Smooth muscle cell (in vitro differentiated cells): Measurements from ENCODE around the gene DCAF5. TPM values are rescaled to one million over a fixed set of nuclear protein-coding genes. Genes with fewer than 3 reads are reported as not detected.

ENCODE experiments used
- DNase-seq: peaks from one replicate; lab custom pipeline; 2025; ENCODE audit not compliant: unreplicated experiment; lab: John Stamatoyannopoulos, UW
- H2AFZ ChIP-seq: fragments of 200-600 bp; sonication (generic); 2 replicates; pipeline ENCODE4 v1.6.0; 2016; ENCODE audit warnings: antibody characterized with exemption, low read depth, mild to moderate bottlenecking
- H3F3A ChIP-seq: fragments of 200-600 bp; sonication (generic); 2 replicates; pipeline ENCODE4 v1.6.0; 2017; ENCODE audit warnings: antibody characterized with exemption, low read depth
- H3K27ac ChIP-seq: fragments of 200-600 bp; sonication (generic); 2 replicates; pipeline ENCODE4 v1.5.1; 2016; ENCODE audit warnings: low read depth, mild to moderate bottlenecking
- H3K27me3 ChIP-seq: fragments of 200-600 bp; sonication (generic); 2 replicates; pipeline ENCODE4 v1.6.1; 2016; ENCODE audit warnings: low read depth, mild to moderate bottlenecking
- H3K36me3 ChIP-seq: fragments of 200-600 bp; sonication (generic); 2 replicates; pipeline ENCODE4 v1.5.1; 2016; ENCODE audit warnings: low read depth
- H3K4me1 ChIP-seq: fragments of 200-600 bp; sonication (generic); 2 replicates; pipeline ENCODE4 v1.5.1; 2016; ENCODE audit warnings: low read depth
- H3K4me2 ChIP-seq: fragments of 200-600 bp; sonication (generic); 2 replicates; pipeline ENCODE4 v1.6.0; 2016; ENCODE audit warnings: mild to moderate bottlenecking
- H3K4me3 ChIP-seq: fragments of 200-600 bp; sonication (generic); 2 replicates; pipeline ENCODE4 v1.5.1; 2016; ENCODE audit warnings: mild to moderate bottlenecking
- H3K79me2 ChIP-seq: fragments of 200-600 bp; sonication (generic); 2 replicates; pipeline ENCODE4 v1.6.0; 2016; ENCODE audit warnings: low read depth, mild to moderate bottlenecking
- H3K9ac ChIP-seq: fragments of 200-600 bp; sonication (generic); 2 replicates; pipeline ENCODE4 v1.6.0; 2016; ENCODE audit warnings: low read depth
- H3K9me3 ChIP-seq: fragments of 200-600 bp; sonication (generic); replicated peaks from 2 replicates; pipeline ENCODE4 v1.5.1; 2016; ENCODE audit warnings: low read depth
- H4K20me1 ChIP-seq: fragments of 200-600 bp; sonication (generic); 2 replicates; pipeline ENCODE4 v1.6.0; 2016; ENCODE audit warnings: low read depth
- CTCF ChIP-seq: fragments of 200-600 bp; sonication (generic); IDR thresholded peaks from 2 replicates; pipeline ENCODE4 v1.5.1; 2017; ENCODE audit warnings: borderline replicate concordance, mild to moderate bottlenecking, antibody characterized with exemption; ENCODE audit not compliant: insufficient read depth, poor library complexity, severe bottlenecking
- WGBS: methylation state at CpG from one replicate; pipeline ENCODE4 v1.1.7; 2016; ENCODE audit warnings: low lambda C conversion rate; 5-methylcytosine and 5-hydroxymethylcytosine counted together
- polyA plus RNA-seq: library from polyadenylated mRNA; unstranded; fragments of >200 nt; fragmentation: Nextera tagmentation; extraction: Ambion mirVana; gene quantifications from 2 replicates; pipeline ENCODE4 v1.2.1, GENCODE V29; 2016
- total RNA-seq: library from RNA; depleted of rRNA; stranded (reverse); fragments of >200 nt; gene quantifications from 2 replicates; pipeline ENCODE4 v1.2.3, GENCODE V29; 2014

The DCAF5 gene
- total and polyA plus RNA-seq, 2 experiments from 2014 or later: 23.0 to 45.4 TPM

- H3K79me2 ChIP-seq: peaks cover 40% of the 10 kb centered on the region
- peak overlapping the region; percentile 97 for H3K27ac ChIP-seq
- H3K27me3 ChIP-seq: no peaks in the 10 kb centered on the region
- H3K4me3 ChIP-seq: no peak overlapping the region
- H3K4me2 ChIP-seq: no peak overlapping the region
- no peak overlapping the region for H3K9ac ChIP-seq
- H4K20me1 ChIP-seq: no peaks in the 10 kb centered on the region
- no peaks in the 10 kb centered on the region for H3K9me3 ChIP-seq
- H3F3A ChIP-seq: peaks cover 43% of the 10 kb centered on the region
- H3K36me3 ChIP-seq: no peaks in the 10 kb centered on the region
- DNase-seq: no peak
- TF ChIP-seq CTCF: no peak
- H2AFZ ChIP-seq: no peak overlapping the region
- H3K4me1 ChIP-seq: peaks cover 42% of the 10 kb centered on the region
Measured at GRCh38 chr14:69091006-69091405, 61.9 kb downstream of the DCAF5 start.

GRCh38 chr14:69090187-69090789 is 62.6 kb downstream of the DCAF5 start:
- DNase-seq: no peak
- WGBS: 56% methylated on average over 4 of the region's 4 CpGs
- H3K4me2 ChIP-seq: no peak overlapping the region
- H3K4me1 ChIP-seq: peaks cover 37% of the 10 kb centered on the region
- no peaks in the 10 kb centered on the region for H3K9me3 ChIP-seq
- TF ChIP-seq CTCF: peak; percentile 71
- no peaks in the 10 kb centered on the region for H3K27me3 ChIP-seq
- no peaks in the 10 kb centered on the region for H3K36me3 ChIP-seq
- H4K20me1 ChIP-seq: no peaks in the 10 kb centered on the region
- peak overlapping the region; percentile 97 for H3K27ac ChIP-seq
- peaks cover 41% of the 10 kb centered on the region for H3F3A ChIP-seq
- no peak overlapping the region for H3K9ac ChIP-seq
- H3K4me3 ChIP-seq: no peak overlapping the region
- H2AFZ ChIP-seq: no peak overlapping the region
- H3K79me2 ChIP-seq: peaks cover 45% of the 10 kb centered on the region

GRCh38 chr14:69089046-69089445 is 63.9 kb downstream of the DCAF5 start:
- peak overlapping the region; percentile 61 for H3K4me2 ChIP-seq

More at GRCh38 chr14:69089046-69089445, 63.9 kb downstream of the DCAF5 start:
- H3K4me3 ChIP-seq: no peak overlapping the region
- H3K79me2 ChIP-seq: peaks cover 46% of the 10 kb centered on the region
- H3K27me3 ChIP-seq: no peaks in the 10 kb centered on the region
- DNase-seq: no peak
- H2AFZ ChIP-seq: no peak overlapping the region
- peak overlapping the region; percentile 80 for H3K9ac ChIP-seq
- TF ChIP-seq CTCF: no peak
- peaks cover 29% of the 10 kb centered on the region for H3F3A ChIP-seq
- 14% methylated on average over 1 of the region's 1 CpG for WGBS
- H4K20me1 ChIP-seq: no peaks in the 10 kb centered on the region
- no peaks in the 10 kb centered on the region for H3K36me3 ChIP-seq
- H3K27ac ChIP-seq: peak overlapping the region; percentile 97
- peaks cover 26% of the 10 kb centered on the region for H3K4me1 ChIP-seq
- no peaks in the 10 kb centered on the region for H3K9me3 ChIP-seq
